ELR (cell line): Measurements from ENCODE around the gene SLC16A8.
A peak's percentile ranks its signal among the peaks of the same experiment; 100 is the strongest.
"Not testable (repeated sequence)": the region's sequence is repeated elsewhere in the genome, so short reads cannot be mapped to it uniquely, and the experiment has no call there.

Experiments used
- DNase-seq: peaks from one replicate; pipeline ENCODE4 v3.0.0-alpha.2; 2015; ENCODE audit warnings: low read depth

SLC16A8 gene

GRCh38 chr22:38043151-38044039 is 40.6 kb downstream of the SLC16A8 start:
- DNase-seq = no peak

GRCh38 chr22:38042488-38042790 is 41.5 kb downstream of the SLC16A8 start:
- DNase-seq = no peak

- DNase-seq = no peak
Observed at GRCh38 chr22:38041760-38042487, 42.1 kb downstream of the SLC16A8 start.

GRCh38 chr22:38040953-38041759 is 42.8 kb downstream of the SLC16A8 start:
- peak; percentile 53 for DNase-seq

- no peak for DNase-seq
Observed at GRCh38 chr22:38038890-38039812, 44.8 kb downstream of the SLC16A8 start.

GRCh38 chr22:38038426-38038825 is 45.6 kb downstream of the SLC16A8 start:
- no peak for DNase-seq

- DNase-seq = not testable (repeated sequence)
Observed at GRCh38 chr22:38037367-38038150, 46.4 kb downstream of the SLC16A8 start.

GRCh38 chr22:38036392-38037062 is 47.5 kb downstream of the SLC16A8 start:
- DNase-seq = no peak

- DNase-seq = no peak
Observed at GRCh38 chr22:38035530-38035885, 48.5 kb downstream of the SLC16A8 start.

GRCh38 chr22:38034884-38035529 is 49.0 kb downstream of the SLC16A8 start:
- no peak for DNase-seq

- DNase-seq = peak; percentile 91
Observed at GRCh38 chr22:38034278-38034882, 49.6 kb downstream of the SLC16A8 start.

GRCh38 chr22:38033522-38034277 is 50.3 kb downstream of the SLC16A8 start:
- DNase-seq = no peak

GRCh38 chr22:38032681-38033521 is 51.1 kb downstream of the SLC16A8 start:
- peak; percentile 72 for DNase-seq

GRCh38 chr22:38031491-38031890 is 52.5 kb downstream of the SLC16A8 start:
- DNase-seq = no peak

- peak; percentile 27 for DNase-seq
Observed at GRCh38 chr22:38030311-38031133, 53.5 kb downstream of the SLC16A8 start.

- DNase-seq = no peak
Observed at GRCh38 chr22:38029901-38030300, 54.1 kb downstream of the SLC16A8 start.

GRCh38 chr22:38029370-38029769 is 54.6 kb downstream of the SLC16A8 start:
- no peak for DNase-seq
